DMS114 treated with DMSO at 0.1 percent for 48 hours (cell line): Measurements from ENCODE around the gene SLC7A5.
"Not testable (repeated sequence)": the region's sequence is repeated elsewhere in the genome, so short reads cannot be mapped to it uniquely, and the experiment has no call there.

Experiments used
- DNase-seq: peaks from one replicate; lab custom pipeline; 2025; ENCODE audit not compliant: unreplicated experiment; lab: John Stamatoyannopoulos, UW

Gene SLC7A5

DNA sequence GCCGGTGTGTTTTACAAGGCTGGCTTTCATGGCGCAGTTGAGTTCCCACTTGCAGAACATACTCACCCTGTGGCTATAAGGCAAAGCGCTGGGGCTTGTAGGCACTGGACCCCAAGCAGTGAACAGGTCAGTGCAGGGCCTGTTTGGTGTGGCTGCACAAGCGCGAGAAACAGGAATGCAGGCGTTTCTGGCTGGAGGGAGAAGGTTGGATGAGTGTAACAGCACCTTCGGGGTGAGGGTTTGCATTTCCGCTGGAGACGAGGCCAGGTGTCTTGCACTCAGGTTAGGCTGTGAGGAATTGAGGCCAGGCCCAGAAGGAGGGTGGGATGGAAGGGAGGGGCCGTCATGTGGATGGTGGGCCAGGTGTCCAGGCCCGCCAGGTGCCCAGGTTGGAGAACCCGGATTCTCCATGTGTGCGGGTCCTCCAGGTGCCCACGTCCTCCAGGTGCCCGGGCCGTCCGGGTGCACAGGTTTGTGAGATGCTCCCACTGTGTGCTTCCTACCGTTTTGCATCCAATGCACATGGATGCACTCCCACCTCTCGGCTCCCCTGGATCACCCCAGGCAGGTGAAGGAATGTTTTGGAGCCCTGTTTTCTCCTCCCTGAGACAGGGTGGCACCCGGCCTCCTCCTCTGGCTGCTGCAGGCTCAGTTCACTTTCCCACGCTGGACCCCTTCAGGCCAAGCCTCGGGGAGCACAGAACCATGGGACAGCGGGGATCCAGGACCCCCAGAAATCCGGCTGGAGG, 46.0 kb downstream of the SLC7A5 start:
- no peak for DNase-seq

DNA sequence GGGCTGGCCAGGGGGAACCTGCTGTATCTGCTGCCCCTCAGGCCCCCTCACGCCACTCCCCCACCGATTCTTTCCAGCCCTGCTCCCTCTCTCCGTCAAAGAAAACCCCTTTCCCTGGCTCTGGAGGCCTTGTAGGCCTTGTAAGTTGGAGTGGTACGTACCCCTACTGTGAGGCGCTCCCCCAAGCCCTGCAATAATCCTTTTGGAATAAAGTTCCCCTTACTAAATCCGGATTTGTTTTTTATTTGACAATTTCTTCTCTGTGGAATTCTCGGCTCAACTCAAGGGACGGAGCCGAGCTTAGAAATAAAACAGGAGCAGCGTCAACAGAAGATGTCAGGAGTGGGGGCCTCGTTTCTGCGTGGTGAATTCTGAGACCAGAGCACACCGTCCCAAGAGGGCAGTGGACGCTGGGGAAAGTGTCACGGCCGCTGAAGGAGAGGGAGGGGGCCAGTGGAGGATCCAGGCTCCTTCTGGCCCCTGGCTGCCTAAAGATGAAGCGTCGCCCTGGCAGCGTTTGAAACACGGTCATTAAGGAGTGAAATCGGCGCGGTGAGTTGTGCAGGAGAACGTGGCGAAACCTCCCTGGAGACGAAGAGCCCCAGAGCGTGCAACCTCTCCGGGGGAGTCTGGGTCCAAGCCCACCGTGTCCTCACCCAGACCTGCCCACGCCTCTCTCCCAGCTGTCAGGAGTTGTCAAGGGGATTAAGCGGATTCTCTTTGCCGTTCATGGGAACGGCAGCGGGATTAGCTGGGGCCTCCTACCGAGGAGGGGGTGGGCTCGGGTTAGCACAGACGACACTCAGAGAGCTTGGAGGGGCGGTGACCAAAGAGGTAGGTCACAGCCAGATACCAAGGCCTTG, 47.0 kb downstream of the SLC7A5 start:
- DNase-seq = no peak

DNA sequence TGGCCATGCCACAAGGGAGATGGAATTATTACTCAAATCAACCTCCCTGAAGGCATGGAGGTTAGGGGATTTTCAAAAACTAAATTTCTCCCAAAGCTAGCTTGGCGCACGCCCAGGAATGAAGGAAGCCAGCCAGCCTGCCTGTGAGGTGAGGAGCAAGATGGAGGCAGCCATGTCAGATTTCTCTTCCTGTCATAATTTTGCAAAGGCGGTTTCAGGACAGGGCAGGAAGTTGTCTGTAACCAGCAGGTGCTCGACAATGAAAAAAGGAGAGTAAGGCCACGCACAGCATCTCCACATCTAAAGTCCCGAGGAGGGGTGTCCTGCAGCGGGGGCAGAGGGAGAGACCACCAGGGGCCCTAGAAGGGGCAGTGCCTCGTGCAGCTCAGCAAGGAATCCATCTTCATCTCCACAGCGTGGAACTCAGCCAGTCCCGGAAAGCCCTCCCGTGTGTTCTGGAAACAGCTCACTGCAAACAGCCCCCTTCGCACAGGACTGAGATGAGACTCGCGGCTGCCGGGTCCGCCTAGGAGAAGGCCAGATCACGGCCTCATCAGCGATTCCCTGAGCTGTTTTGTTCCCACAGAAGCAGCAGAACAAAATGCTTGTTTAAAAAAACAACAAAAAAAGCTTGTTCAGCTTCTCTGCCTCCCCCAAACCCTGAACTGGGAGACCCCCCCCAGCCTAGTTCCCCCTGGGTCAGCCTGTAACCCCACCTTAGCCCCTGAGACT, 47.8 kb downstream of the SLC7A5 start:
- no peak for DNase-seq

GRCh38 chr16:87819983-87820382, 49.3 kb downstream of the SLC7A5 start:
- DNase-seq = no peak

DNA sequence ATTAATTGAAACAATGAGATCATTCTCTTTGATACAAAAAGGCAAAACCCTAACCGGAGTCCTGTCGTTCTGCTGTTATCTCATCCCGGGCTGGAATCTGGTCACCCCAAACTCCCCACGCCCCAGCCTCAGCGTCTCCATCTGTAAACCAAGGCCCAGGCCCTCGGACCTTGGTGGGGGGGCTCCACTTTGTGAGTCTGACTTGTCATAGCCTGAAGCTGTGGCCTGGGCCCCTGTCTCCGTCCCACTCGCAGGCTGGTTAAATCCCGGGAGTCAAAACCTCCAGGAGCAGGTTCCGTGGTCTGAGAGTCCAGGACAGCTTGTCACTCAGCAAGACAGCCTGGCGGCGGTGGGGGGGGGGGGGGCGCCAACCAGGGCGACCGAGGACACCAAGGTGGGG, 50.0 kb downstream of the SLC7A5 start:
- DNase-seq = no peak

DNA sequence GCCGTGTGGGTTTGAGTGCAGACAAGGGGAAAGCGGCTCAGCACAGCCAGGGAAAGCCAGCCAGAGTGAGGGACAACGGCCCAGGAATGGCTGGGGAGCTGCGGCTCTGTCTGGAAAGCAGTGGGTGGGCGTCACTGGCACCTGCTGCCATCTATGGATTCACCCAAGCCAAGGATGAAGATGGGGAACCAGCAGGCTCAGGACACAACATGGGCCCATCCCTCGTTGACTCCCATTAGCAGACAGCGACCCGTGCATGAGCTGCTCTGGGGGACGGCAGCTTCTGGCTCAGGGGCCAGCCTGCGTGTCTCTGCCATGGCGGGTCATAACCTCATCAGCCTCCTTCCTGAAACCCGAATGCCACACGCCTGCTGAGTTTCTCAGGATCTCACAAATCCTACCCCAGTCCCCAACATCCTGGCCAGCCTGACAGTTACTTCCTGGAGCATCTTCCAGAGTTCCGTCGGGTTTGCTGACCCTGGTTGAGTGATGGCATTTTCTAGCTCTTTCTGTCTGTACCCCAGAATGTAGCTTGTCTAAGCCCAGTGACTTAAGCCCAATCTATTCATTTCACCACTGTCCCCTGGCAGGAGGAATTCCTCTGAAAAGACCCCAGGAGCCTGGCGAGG, 50.7 kb downstream of the SLC7A5 start:
- no peak for DNase-seq

- DNase-seq = no peak
Measured at GRCh38 chr16:87817910-87818309, 51.4 kb downstream of the SLC7A5 start.

- DNase-seq = not testable (repeated sequence)
Measured at GRCh38 chr16:87817370-87817769, 51.9 kb downstream of the SLC7A5 start.

GRCh38 chr16:87816507-87817100, 52.7 kb downstream of the SLC7A5 start:
- no peak for DNase-seq

- no peak for DNase-seq
Measured at GRCh38 chr16:87815567-87815966, 53.7 kb downstream of the SLC7A5 start.

DNA sequence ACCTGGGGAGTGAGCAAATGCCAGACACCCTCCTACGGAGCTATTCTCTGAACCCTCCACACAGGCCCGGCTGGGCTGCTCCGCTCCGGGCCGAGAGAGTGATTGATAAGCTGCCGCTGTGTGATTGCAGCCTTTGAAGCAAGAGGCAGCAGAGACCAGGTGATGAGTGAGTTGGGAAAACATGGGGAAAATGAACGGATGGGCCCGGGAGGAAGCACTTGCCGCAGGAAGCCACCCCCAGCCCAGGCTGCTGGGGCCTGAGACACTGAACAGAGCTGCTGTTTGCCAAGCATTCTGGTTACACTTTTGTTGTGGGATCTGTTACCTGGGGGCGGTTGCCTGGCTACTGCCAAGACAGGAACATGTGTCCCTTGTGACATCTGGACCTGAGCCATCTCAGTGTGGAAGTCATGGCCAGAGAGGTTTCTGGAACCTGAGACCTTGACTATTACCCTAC, 57.1 kb downstream of the SLC7A5 start:
- no peak for DNase-seq

DNA sequence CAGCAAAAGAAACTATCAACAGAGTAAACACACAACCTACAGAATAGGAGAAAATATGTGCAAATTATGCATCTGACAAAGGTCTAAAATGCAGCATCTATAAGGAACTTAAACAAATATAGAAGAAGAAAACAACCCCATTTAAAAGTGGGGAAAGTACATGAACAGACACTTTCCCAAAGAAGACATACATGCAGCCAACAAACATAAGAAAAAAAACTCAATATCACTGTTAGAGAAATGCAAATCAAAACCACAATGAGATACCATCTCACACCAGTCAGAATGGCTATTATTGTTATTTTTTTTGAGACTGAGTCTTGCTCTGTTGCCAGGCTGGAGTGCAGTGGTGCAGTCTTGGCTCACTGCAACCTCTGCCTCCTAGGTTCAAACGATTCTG, 57.9 kb downstream of the SLC7A5 start:
- DNase-seq = not testable (repeated sequence)

- no peak for DNase-seq
Measured at GRCh38 chr16:87809150-87809902, 60.0 kb downstream of the SLC7A5 start.

GRCh38 chr16:87808108-87808507, 61.2 kb downstream of the SLC7A5 start:
- no peak for DNase-seq

GRCh38 chr16:87806641-87807546, 62.4 kb downstream of the SLC7A5 start:
- DNase-seq = no peak

DNA sequence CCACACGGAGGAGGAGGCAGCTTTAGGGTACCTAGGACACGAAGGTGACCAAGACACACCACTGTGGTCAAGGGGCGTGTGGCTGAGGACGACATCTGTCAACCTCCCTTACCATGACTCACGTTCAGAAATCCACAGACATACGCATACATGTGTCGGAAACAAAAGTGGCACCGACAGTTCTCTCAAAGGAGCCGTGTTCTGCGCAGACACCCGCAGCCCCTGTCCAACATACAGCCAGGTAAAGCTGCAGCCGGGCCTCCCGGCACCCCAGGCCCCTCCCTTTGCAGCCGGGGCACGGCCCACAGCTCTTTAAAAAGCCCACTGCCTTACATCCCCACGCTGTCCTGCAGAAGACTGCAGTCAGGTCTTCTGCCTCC, 63.1 kb downstream of the SLC7A5 start:
- no peak for DNase-seq

DNA sequence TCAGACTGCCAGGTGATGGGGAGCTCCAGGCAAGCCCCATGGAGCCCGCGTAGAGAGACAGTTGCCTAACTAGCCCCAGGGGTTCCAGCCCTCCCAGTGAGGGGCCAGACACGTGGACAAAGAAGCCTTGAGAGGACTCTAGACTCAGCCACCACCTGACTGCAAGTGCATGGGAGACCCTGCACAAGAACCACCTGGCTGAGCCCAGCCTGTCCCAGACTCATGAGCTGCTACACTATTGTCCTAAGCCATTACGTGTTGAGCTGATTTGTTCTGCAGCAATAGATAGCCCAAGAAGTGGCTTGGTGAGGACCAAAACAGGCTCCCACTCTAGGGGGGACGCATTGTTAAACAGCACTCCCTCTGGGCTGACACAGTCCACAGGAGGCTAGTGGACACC, 65.9 kb downstream of the SLC7A5 start:
- DNase-seq = no peak

DNA sequence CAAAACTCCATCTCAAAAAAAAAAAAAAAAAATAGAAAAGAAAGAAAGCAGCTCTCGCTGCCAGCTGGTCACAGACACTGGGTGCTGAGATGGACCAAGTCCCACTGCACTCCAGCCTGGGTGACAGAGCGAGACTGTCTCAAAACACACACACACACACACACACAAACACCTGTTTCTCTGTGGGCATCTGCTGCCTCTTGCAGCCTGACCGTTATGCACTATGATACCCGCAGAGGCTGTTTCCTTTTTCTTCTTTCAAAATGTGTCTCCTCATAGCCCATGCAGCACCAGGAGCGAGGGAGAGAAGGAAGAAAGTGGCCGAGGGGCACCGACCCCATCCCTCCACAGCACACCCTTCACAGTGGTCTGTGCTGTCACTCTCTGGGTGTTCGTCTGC, 66.6 kb downstream of the SLC7A5 start:
- DNase-seq = no peak

DNA sequence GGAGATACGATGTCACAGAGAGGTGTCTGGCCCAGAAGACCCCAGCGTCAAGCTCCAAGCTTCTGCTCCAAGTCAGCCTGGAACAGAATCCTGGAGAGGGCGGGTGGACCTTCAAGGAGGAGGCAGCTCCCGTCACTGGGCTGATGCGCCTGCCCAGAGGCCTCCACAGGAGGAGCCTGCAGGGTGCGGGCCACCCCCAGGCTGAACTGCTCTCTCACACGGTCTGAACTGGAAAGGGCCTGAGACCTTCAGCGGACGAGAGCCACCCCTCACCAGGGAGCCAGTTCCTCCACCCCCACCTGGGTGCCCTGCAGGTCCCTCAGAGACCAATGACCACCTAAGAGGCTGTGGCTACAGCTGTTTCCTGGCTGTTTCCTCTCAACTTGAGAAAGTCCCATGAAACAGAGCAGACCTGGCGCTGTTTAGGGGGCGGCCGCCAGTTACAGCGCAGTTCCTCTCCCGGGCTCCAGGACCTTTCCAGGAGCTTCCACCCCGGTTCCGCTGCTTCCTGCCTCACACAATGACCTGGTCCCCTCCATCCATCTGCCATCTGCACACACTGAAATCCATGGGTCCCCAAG, 67.5 kb downstream of the SLC7A5 start:
- DNase-seq = no peak
